HL-60 (cell line): ENCODE measurements around the gene MCM5.

ENCODE experiments used
- DNase-seq, 2 experiments: peaks; one replicate each; pipeline ENCODE4 v3.0.0-alpha.2; 2010 to 2020; ENCODE audit warnings: low read depth in 1 of 2, low spot score in 1 of 2
- H3K27ac ChIP-seq: fragments of 250-450 bp; sonication (Bioruptor Pico); replicated peaks from 2 replicates; pipeline ENCODE4 v1.5.1; 2020; ENCODE audit warnings: mild to moderate bottlenecking, moderate library complexity
- H3K27me3 ChIP-seq: fragments of 250-450 bp; sonication (Bioruptor Pico); 2 replicates; pipeline ENCODE4 v1.5.1; 2021; ENCODE audit warnings: mild to moderate bottlenecking, moderate library complexity; ENCODE audit not compliant: insufficient read depth, poor library complexity, severe bottlenecking
- H3K4me3 ChIP-seq: replicated peaks from 2 replicates; pipeline ENCODE4 v1.5.1; 2011; ENCODE audit warnings: mild to moderate bottlenecking, control low read depth, low read length; ENCODE audit not compliant: insufficient read depth
- GABPA ChIP-seq: IDR thresholded peaks from 2 replicates; pipeline ENCODE4 v1.6.1; 2012; ENCODE audit warnings: low read depth
- POLR2AphosphoS5 ChIP-seq: IDR thresholded peaks from 2 replicates; pipeline ENCODE4 v1.6.1; 2012; ENCODE audit warnings: low read depth
- SPI1 ChIP-seq: IDR thresholded peaks from 2 replicates; pipeline ENCODE4 v1.6.1; 2012; ENCODE audit warnings: low read depth, mild to moderate bottlenecking, borderline replicate concordance
- TF ChIP-seq, protein P1 (sequence below): IDR thresholded peaks from 2 replicates; pipeline ENCODE4 v1.6.1; 2012; ENCODE audit warnings: low read depth; ENCODE audit not compliant: insufficient replicate concordance
- TF ChIP-seq, protein P2 (sequence below): IDR thresholded peaks from one replicate; pipeline ENCODE4 v1.5.1; 2011; ENCODE audit warnings: low read length, control low read depth, inconsistent platforms; ENCODE audit not compliant: insufficient read depth

The MCM5 gene

DNA sequence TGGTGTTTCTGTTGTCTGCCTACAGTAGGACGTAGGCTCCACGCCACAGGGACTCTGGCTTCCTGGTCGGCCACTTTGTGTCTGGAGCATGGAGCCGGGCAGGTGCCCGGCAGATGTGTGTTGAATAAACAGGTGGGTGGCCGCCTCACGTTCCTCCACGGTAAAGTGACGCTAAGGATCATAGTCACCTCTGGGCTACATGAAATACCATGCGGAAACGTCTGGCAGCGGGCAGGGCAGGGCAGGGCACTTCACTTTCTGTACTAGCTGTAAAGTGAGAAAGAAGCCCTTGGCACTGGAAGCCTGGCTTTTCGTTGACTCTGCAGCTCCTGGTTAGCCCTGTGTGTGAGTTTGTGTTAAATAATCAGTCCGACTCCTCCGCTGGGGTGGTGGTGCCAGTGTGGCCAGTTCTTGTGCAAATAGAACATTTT lies 52.4 kb downstream of the MCM5 start:
- no peaks in the 10 kb centered on the region for H3K27me3 ChIP-seq
- TF ChIP-seq, protein P1, sequence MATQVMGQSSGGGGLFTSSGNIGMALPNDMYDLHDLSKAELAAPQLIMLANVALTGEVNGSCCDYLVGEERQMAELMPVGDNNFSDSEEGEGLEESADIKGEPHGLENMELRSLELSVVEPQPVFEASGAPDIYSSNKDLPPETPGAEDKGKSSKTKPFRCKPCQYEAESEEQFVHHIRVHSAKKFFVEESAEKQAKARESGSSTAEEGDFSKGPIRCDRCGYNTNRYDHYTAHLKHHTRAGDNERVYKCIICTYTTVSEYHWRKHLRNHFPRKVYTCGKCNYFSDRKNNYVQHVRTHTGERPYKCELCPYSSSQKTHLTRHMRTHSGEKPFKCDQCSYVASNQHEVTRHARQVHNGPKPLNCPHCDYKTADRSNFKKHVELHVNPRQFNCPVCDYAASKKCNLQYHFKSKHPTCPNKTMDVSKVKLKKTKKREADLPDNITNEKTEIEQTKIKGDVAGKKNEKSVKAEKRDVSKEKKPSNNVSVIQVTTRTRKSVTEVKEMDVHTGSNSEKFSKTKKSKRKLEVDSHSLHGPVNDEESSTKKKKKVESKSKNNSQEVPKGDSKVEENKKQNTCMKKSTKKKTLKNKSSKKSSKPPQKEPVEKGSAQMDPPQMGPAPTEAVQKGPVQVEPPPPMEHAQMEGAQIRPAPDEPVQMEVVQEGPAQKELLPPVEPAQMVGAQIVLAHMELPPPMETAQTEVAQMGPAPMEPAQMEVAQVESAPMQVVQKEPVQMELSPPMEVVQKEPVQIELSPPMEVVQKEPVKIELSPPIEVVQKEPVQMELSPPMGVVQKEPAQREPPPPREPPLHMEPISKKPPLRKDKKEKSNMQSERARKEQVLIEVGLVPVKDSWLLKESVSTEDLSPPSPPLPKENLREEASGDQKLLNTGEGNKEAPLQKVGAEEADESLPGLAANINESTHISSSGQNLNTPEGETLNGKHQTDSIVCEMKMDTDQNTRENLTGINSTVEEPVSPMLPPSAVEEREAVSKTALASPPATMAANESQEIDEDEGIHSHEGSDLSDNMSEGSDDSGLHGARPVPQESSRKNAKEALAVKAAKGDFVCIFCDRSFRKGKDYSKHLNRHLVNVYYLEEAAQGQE: no peak
- TF ChIP-seq GABPA: no peak
- no peak for TF ChIP-seq POLR2AphosphoS5
- TF ChIP-seq, protein P2, sequence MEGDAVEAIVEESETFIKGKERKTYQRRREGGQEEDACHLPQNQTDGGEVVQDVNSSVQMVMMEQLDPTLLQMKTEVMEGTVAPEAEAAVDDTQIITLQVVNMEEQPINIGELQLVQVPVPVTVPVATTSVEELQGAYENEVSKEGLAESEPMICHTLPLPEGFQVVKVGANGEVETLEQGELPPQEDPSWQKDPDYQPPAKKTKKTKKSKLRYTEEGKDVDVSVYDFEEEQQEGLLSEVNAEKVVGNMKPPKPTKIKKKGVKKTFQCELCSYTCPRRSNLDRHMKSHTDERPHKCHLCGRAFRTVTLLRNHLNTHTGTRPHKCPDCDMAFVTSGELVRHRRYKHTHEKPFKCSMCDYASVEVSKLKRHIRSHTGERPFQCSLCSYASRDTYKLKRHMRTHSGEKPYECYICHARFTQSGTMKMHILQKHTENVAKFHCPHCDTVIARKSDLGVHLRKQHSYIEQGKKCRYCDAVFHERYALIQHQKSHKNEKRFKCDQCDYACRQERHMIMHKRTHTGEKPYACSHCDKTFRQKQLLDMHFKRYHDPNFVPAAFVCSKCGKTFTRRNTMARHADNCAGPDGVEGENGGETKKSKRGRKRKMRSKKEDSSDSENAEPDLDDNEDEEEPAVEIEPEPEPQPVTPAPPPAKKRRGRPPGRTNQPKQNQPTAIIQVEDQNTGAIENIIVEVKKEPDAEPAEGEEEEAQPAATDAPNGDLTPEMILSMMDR: no peak
- no peak for TF ChIP-seq SPI1
- H3K4me3 ChIP-seq: no peak overlapping the region
- no peak overlapping the region for H3K27ac ChIP-seq
- no peak for DNase-seq

DNA sequence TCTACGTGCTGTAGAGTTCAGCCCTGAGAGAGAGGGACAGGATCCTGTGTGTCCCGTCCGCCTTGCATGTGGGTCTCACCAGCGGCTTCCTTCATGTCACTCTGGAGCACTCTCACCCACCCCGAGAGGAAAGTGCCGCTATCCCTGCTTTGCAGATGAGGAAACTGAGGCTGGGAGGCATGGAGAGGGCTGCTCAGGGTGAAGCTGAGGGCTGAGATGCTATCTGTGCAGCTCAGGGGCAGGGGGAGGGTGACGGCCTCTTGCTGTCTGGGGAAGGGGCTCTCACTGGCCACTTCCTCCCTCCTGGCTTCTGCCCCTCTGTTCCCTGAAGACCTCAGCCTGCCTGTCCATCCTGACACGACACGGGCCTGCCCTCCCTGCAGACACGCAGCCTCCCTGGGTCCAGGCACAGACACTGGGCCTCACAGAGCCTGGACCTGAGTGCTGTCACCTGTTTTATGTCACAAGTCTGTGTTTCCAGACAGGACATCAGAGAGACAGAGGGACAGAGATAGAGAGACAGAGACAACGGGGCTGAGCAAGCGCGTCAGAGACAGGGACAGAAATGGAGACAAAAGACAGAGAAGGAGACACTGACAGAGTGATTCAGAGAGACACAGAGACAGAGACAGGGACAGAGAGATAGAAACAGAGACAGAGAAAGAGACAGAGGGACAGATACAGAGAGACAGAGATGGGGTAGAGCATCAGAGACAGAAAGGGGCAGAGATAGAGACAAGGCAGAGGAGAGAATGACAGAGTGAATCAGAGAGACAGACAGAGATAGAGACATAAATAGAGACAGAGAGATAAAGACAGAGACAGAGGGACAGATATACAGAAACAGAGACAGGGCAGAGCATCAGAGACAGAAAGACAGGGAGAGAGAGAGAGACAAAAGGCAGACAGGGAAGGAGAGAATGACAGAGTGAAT lies 53.1 kb downstream of the MCM5 start:
- TF ChIP-seq, protein P2: no peak
- TF ChIP-seq, protein P1: no peak
- TF ChIP-seq GABPA (no peak), POLR2AphosphoS5 (no peak), SPI1 (no peak)
- H3K27ac ChIP-seq: no peak overlapping the region
- no peaks in the 10 kb centered on the region for H3K27me3 ChIP-seq
- DNase-seq: no peak
- H3K4me3 ChIP-seq: no peak overlapping the region

DNA sequence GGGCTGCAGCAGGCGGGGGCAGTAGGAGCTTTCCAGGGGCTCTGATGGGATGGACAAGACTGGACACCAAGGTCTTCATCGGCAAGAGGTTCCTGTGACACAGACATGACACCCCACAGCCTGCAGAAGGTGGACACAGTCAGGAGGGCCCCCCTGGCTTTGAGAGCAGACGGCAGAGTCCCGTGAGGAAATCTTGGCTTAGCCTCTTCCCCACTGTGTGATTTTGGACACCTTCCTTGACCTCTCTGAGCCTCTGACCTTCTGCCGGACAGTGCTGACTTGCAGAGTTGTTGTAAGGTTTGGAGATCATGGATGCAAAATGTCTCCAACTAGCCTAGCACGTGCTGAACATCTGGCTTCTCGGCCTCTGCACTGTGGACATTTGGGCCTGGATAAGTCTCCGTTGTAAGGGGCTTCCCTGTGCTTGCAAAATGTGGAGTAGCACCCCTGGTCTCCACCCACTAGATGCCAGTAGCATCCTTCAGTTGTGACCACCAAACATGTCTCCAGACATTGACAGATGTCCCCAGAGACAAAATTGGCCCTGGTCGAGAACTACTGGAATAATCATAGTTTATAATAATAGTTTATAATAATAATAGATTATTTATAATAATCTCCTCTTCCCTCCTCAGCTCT lies 54.6 kb downstream of the MCM5 start:
- no peak for DNase-seq
- Histone ChIP-seq H3K4me3 (no peak overlapping the region), H3K27me3 (no peaks in the 10 kb centered on the region), H3K27ac (no peak overlapping the region)
- TF ChIP-seq POLR2AphosphoS5: no peak
- TF ChIP-seq SPI1: no peak
- TF ChIP-seq, protein P1: no peak
- no peak for TF ChIP-seq GABPA
